SKM-1 (cell line): ENCODE measurements around the gene ILDR1.

Source experiments
- DNase-seq: peaks from one replicate; lab custom pipeline; 2025; ENCODE audit not compliant: unreplicated experiment; lab: John Stamatoyannopoulos, UW

The ILDR1 gene

DNA sequence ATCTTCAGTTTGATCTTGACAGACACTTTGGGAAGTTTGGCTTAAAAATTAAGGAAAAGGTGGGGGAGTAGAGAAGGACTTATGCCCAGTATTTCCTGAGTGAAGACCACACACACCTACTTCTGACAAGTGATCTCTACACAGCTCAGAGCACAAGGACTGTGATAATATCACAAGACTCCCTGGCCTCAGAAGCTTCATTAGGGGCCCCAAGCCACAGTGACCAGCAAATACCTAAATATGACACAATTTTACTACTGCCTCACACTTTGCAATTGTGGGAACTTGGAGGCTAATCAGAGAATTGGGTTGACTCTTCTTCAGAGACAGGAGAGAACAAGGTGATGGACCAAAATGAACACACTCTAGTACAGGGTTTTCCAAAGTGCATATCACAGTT is 2.6 kb downstream of the ILDR1 start:
- no peak for DNase-seq

DNA sequence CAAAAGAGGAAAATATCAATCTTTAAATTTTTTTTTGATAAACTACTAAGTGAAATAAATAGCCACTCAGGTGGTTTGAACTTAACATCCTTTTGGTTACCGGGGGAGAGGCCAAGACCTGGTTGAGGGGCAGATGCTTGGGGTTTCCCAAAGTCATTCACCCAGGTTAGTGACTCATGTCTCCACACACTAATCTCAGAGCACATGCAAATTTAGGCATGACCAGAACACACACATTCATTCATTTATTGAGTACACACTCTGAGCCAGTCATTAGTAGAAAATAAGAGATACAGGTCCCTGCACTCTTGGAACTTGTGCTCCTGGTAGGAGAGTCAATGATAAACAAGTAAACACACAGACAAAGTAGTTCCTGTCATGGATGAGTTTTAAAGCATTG is 7.3 kb downstream of the ILDR1 start:
- DNase-seq: no peak

DNA sequence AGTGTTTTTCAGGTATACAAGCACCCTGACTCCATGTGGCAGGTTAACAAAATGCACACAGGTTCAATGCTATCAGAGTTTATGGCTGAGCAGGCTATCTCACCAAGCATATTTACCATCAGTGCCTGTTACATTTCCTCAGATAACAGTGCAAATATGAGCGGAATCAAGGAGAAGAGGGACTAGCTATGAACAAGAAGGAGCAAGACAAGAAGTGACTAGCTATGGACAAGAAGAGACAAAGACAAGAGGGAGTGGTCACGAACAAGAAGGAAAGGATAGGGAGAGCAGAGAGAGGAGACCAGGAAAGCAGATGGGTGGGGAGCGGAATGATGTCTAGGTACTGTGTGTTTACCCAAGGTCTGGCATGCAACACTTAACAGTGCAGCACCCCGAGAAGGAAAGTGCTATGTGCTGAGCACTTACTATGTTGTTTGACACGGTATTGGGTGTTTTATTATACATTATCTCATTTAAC is 8.6 kb downstream of the ILDR1 start:
- DNase-seq: no peak

DNA sequence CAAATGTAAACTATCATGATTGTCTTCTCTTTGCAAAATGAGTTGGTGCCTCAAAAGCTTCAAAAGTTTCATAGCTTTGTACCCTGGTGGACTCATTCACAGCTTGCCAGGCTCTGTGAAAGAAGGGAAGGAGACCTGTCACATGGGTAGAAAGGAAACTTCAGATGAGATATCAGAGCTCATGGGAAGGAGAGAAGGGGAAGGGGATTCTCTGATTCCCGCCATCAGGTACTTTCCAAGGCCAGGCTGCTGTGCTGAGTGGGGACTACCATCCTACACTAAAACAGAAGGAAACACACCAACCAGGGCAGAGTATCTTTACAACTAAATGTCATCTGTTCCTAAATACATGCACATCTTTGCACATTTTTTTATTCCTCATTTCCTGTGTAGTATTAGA is 9.2 kb downstream of the ILDR1 start:
- DNase-seq: no peak

DNA sequence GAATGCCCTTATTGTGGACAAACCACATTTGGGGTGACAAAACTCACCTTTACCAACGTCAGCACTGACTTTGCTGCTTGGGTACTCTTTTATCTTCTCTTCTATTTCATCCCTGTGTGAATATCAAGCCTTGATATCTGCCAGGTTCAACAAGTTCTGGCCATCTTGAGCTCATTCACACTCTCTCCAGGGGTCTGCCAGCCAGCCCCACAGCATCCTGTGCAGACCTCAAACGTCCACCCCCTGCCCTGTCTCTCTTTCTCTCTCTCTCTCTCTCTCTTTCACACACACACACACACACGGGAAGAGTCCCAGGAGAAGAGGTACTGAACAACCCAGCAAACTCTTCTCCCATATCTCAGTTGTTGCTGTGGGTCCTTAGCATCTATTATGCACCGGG is 10.7 kb downstream of the ILDR1 start:
- no peak for DNase-seq

DNA sequence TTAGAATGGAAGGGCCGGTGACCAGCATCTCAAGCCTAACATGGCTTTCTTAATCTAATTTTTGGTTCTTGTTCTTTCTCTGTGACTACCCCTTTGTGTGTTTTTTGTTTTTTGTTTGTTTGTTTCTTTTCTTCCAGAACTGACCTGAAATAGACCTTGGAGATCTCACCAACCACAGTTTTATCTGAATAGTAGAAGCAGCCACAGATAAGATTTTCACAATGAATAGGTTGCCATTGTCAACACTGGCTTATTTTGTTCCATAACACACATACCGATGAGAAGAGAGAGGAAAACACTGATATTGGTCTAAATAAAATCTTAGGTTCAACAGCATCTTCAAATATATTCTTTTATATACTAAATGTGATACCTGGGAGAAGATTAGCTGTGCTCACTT is 11.5 kb downstream of the ILDR1 start:
- DNase-seq: no peak

DNA sequence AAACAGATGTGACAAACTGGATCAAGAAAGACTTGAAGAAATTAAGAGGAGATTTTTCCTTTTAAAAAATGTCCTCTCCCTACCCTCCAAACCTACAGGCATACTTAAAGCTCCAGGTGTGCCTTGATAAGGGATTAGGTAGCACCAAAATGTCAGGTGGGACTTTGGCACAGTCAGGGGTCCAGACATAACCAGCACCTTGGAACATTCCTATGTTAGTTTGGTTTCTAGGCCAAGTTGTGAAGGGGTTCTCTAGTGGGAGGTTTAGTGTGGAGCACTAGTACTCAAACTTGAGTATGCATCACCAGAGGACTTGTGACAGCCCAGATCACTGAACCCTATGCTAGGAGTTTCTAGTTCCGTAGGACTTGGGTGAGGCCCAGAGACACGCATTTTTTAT is 13.9 kb downstream of the ILDR1 start:
- DNase-seq: no peak

DNA sequence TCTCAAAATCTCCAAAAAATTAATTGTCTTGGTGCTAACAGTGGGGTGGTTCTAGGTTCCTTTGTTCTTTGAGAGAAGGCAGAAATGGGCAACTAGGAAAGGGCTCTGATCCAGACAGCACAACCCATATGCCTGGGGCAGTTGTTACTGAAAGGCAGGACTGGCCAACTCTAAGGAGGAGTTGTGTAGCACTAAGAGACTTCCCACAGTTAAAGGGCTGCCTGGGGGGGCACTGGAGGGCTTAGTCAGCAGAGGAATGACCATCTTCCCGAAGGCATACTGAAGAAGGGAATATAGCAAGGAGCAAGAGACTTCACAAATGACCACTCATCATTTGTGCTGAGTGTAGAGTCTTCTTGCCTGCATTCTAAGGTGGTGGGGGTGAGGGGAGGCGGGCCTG is 15.8 kb downstream of the ILDR1 start:
- DNase-seq: no peak

DNA sequence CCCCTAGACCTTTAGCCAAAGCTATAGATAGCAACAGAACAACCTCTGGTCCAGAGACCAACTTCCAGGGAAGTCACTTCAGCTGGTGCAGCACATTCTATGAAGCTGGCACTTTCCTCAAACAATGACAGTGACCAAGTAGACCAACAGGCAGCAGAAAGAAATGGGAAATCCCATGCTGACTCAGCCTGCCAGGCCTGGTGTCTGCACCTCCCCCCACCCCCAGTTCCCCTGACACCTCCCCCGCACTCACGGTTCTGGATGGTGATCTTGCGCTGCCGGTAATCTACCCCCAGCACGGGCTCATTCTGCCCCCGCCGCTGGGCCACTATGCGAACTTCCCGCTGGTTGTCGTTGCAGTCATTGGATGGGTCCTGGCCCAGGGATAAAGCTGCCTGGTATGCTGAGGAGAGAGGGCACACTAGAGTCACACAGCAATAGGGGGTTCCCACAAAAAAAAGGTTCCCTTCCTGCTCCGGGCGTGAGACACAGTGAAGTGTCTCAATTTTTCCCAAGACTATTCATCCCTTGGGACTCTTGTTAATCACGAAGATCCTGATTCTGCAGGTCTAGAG is 17.0 kb downstream of the ILDR1 start:
- no peak for DNase-seq

DNA sequence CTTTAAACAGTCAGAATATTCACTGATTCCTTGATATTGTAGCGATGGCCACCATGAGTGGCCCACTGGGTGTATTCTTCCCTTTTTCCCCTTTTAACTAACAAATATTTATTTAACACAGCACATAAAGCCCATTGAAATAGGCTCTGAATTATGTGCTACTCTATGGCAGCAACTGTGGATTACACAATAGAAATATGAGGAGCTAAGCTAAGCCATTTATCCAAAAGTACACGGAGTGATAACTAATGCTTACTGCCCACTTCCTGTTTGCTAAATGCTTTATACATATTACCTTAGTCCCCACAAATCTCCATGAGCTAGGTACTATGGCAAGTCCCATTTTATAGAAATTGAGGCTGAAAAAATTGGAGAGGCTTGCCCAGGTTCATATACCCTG is 17.9 kb downstream of the ILDR1 start:
- no peak for DNase-seq

DNA sequence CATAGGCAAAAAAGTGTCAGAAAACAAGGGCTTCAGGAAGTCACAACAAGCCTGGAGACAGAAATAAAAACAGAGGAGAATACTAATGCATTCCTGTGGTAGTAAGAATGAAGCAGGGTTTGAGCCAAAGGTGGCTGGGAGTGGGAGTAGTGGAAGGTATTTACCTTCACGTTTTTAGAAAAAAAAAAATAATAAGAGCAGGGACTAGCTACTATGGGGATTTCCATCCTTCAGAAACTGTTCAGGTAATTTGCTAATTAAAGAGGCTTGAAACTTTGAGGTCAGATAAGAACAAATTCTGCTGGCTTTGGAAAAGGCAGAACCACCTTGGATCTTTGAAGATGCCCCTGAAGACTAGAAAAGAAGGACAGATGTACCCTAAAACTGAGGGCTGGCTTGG is 18.4 kb downstream of the ILDR1 start:
- no peak for DNase-seq

DNA sequence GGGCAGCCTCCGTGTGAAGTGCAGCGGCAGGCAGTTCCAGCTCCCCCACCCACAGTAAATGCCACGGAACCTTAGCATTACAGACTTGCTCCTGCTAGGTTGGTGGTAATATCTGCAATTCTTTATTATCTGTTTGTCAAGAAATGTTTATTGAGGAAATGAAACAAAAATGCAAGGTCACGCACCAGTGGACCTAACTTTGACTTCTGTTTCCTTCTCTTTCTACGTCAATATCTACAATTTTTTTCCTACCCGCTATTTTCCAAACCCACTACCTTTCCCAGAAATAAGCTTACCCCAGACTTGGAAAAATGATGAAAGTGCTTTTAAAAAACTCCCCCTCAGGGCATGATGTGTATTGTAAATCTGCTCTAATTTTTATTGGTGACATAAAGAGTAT is 18.9 kb downstream of the ILDR1 start:
- DNase-seq: no peak

DNA sequence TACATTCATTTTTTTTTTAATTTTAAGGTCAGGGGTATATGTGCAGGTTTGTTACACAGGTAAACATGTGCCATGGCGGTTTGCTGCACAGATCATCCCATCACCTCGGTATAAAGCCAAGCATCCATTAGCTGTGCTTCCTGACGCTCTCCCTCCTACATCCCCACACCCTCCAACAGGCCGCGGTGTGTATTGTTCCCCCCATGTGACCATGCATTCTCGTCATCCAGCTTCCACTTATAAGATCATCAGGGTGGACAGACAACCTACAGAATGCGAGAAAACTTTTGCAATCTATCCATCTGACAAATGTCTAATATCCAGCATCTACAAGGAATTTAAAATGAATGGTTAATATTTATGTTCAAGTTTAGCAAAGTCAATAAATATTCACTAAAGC is 19.4 kb downstream of the ILDR1 start:
- DNase-seq: no peak

DNA sequence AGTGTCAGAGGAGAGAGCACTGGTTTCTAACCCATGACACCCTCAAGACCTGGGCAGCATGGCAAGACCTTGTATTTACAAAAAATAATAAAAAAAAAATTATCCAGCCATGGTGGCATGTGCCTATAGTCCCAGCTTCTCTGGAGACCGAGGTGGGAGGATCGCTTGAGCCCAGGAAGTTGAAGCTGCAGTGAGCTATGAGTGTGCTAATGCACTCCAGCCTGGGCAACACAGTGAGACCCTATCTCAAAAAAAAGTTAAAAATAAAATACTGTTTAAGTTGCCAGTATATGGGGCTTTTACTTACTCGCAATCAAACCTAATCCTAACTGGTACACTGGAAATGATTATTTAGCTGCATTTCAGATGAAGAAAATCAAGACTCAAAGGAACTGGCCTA is 20.2 kb downstream of the ILDR1 start:
- no peak for DNase-seq

DNA sequence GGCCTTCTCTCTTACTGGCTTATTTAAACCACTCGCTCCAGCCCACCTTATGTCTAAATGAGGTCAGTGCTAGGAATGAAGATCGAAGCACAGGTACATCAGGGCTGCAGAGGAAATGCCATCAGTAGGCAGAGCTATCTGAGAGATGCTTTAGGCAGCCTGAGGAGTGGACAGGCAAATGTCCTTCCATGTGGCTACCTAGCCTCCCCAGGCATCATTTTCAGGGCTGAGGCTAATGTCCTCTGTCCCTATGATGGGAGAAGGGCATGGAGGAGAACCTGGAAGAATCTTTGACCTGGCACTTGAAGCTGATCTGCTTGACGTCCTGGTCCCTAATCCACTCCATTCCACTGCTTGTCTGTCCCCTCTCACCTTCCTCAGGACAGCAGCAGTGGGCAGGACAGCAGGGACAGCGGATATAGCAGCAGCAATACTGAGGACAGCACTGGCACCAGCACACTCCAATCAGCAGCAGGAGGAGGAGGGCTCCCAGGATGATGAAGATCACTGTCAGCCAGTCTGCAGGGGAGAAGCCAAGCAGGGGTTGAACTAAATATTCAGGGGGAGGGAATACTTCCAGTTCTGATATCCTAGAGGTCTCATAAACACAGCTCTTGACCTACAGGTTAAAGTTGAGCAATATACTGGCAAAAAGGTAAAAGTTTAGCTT is 21.0 kb downstream of the ILDR1 start:
- no peak for DNase-seq

DNA sequence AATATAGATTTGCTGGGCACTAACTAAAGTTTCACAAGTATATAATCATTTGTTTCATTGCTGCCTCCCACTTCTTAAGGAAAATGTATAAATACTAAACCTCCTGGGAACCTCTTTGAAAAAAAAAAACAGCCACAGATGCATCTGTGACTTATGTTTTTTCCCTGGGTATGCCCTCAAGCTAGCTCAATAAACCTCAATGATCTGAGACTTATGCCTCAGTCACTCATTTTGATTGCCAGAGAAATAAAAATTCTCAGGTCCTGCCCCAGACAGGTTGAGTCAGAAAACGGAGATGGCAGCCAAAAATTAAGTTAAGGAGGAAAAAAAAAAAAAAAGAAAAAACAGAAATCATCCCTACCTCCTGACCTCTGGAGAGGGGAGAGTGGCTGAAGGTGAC is 22.1 kb downstream of the ILDR1 start:
- no peak for DNase-seq

DNA sequence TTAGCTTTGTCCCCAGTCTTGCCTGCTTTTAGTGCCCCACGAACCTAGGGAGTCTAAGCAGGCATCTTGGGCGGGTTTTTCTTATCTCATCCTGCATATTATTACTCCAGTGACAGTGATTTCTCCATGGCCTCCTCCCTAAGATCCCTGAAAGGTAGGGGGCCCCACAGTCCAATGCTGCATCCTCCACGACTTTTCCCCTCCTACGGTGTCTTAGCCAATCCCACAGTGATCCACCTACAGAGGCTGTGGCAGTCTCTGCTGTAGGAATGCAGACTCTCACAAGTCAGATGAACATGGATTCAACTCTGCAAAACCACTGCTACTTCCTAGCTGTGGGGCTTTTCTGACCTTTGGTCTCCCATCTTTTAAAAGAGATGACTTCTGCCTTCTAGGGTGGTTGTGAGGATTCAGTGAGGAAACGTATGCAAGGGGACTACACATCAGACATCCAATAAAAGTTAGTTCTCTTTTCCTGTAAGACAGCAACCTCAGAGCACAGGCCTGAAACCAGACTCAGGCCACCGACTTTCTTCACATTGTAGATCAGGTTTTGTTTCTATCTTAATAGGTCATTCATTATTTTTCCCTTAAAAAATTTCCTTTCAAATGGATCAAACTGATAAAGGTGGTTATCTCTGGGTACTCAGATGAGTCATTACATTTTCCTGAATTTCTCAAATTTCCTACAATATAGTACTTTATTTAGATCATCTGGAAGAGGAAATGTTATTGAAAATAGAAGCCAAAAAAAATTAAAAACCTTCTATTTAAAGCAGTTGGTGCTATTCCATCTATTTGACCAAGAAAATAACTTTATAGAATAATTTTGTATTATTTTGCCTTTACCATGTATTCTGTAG is 23.2 kb downstream of the ILDR1 start:
- peak; percentile 81 for DNase-seq

DNA sequence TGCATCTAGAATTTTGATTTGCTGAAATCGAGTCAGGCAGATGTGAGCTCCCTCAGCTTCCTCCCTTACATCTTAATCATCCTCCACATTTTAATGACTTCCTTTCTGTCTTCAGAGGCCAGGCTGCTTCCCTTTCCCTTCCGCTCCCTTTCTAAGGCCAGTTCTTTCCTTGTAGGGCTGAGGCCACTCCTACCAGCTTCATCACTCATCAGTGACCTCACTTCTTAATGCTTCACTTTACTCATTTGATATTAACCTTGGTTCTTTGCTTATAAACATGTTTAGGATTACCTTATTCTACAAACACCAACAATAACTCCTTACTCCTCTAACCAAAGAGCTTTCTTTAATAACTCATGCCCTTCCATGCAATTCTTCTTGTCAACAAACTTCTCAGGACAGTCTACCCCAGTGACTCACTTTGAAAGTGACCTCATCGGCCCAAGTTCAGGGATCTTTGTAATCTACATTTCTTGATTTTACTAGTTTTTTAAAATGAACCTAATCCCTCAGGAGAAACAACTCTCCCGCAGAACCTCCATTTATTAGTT is 23.9 kb downstream of the ILDR1 start:
- peak; percentile 94 for DNase-seq

DNA sequence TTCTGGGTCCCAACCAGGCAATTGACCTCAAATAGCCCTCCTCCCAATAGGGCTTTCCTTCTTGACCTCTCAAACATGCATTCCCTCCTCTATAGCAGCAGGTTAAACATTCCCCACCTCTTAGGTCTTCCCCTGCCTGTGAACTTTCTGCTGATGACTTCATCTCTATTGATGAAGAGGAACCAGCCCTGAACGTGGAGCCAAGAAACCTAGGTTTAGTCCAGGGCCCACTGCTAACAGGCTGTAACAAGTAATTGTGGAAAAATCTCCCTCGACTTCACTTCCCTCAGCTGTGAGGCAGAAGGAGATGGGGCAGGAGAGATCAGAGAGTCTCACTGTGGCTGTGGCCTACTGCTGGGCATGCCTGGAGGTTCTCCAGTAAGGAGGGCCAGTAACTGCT is 24.7 kb downstream of the ILDR1 start:
- DNase-seq: peak; percentile 16

DNA sequence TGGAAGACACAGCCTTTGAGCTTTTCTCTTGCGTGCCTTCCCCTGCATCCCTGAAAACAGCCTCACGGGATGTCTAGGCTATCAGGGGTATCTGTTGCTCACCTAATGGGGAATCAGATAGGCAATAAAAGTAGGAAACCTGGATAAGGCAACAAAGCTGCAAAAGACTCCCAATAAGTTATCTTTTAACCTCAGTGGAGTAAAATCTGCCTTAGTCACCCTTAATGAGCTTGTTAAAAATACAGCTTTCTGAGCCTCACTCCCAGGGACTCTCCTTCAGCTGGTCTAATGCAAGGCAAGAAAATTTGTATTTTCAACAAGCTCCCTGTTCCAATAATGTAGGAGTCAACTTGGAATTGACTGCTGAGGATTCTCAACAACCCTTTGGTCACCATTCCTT is 25.6 kb downstream of the ILDR1 start:
- no peak for DNase-seq

DNA sequence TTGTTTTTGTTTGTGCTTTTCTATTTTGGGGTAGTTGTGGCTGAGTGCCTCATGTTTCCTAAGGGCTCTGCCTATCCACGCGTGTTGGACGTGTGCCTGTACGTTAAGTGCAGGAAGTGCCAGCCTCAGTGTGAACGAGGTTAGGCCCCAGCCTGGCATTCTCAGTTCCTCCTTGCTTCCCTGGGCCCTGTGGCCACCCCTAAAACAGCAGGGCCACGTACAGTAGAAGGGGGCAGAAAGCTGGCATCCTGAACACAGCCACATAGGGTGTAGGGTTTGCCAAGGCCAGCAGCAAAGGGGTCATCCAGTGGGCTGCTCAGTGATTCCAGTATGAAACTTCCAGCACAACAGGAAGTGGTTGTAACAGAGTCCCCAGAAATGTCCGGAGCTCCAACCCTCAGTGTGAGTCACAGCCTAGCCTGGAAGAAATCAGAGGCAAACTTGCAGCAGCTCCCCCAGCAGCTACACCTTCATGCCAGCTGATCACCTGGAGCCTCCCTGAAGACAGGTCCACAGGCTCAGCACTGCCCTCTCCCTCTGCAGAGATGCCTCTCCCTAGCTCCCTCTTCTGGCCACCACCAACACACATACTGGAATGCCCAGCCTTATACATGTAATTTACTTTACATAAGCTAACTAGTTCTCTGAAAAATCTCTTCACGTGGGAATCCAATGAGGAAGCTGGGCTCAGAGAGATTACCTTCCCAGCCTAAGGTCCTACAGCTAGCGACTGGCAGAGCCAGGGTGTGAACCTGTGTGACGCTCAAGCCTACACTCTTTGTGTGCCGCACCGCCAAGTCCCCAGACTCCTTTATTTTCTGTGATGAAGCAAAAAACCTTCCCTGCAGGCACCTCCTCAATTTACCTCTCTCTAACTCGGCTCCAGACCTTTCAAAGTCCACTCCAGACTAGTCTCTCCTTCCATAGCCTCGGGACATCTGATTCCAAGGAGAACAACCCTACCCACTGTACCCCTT is 26.6 kb downstream of the ILDR1 start:
- peak; percentile 25 for DNase-seq
